ELF-1 (cell line): Measurements from ENCODE around the gene ELK3.
A peak's percentile ranks its signal among the peaks of the same experiment; 100 is the strongest.

Experiments used
- DNase-seq: peaks from one replicate; pipeline ENCODE4 v3.0.0-alpha.2; 2016; ENCODE audit warnings: low read depth, low spot score

The ELK3 gene

DNA sequence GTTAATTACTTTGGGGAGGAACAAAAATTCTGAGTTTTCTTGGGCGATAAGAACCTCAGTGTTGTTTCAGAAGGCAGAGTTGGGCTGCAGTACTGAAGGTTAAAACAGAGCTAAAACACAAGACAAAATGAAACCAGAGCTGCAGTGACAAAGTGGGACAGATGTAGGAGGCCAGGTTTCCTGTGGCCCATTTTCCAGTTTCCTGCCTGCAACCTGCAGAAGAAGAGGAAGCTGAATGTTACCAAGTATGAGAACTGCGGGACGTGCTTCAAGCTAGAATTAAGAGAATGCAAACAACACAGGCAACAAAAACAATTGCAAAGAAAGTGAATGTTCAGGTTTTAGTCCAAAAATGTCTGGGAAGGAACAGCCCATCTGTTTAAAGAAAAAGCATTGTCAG is 17.8 kb downstream of the ELK3 start:
- DNase-seq: no peak

DNA sequence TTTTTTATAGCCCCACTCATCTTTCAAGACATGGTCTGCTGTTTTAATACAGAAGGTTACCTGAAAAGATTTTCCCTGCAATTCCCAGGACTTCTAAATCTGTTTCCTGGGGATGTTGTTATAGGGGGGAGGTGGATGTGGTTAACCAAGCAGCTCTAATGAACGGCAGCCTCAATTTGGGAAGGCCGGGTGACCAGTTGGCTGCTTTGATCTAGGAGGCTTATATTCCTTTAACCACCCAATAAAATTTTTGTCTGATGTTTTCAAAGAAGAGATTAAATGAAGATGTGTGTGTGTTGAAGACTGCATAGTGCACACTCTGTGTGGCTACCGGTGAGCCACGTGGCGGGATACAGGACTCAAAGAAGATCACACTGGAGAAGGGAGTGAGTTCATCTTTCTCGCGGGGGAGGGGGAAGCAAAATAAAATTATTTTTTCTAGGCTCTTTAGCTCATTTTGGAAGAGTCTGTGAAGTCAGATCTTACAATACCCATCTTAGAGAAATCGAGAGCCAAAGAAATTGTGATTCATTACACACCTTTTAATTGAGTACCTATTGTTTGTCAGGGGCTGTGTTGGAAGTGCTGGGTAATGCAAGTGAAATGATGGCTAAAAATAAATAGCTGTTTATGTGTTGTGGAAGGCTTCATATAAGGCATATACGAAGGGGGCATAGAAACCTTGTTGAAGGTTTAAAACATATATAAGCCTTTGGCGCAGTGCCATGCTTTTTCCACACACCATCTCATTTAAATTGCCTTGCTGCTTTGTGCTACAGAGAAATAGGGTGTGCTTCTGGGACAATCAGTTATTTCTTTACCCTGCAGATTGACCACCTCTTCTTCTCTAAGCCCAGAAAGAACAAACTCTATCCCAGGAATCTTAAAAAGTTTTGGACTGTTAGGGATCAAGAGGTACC is 18.5 kb downstream of the ELK3 start:
- DNase-seq: no peak

- no peak for DNase-seq
Observed at GRCh38 chr12:96213869-96214268, 19.7 kb downstream of the ELK3 start.

- DNase-seq: no peak
Observed at GRCh38 chr12:96215919-96216273, 21.7 kb downstream of the ELK3 start.

DNA sequence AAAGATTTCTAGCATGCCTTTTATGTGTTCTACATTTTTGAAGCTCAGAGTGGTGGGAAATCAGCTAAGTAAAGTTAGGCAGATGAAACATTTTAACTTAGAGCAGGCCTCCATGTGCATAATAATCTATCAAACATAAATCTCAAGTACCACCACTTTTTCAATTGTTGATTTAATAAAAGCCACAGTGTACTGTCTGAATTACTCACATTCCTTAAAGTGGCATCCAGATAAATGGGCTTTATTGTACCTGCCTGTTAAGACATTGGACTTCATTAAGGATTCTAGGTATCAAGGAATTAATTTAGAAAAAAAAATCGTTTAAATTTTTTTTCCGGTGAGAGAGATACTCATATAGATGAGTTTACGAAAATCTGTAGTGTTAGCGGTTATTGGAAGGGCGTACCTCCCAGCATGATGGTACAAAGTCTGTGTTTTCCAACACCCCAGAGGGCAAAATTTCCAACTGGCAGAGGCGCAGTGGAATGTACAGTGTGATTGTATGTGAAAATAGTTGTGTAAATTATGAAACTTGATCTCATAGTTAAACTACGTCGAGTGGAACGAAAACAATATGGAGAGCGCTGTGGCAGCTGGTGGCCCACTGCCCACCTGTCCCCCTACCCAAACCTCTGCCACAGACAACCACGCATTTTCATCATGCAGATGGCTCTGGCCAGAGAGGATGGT is 25.0 kb downstream of the ELK3 start:
- DNase-seq: no peak

- DNase-seq: peak; percentile 73
Observed at GRCh38 chr12:96219700-96220206, 25.6 kb downstream of the ELK3 start.

DNA sequence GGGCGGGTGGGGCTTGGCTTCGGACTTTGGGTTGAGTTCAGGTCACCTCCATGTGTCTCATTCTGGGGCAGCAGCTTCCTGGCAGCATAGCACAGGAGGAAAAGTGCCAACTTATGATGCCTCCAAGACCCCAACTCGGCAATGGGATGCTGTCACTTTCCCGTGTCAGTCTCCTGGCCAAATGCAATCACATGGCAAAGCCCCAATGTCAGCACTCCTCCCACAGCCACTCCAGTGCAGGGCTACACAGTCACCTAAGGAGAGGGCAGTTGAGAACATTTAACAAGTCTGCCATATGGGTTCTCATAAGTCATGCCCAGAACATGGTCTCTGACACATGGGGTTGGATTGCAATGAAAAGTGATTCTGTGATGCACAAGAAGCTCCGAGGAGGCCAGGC is 26.7 kb downstream of the ELK3 start:
- DNase-seq: no peak

- no peak for DNase-seq
Observed at GRCh38 chr12:96221391-96221790, 27.2 kb downstream of the ELK3 start.

- DNase-seq: no peak
Observed at GRCh38 chr12:96223411-96224218, 29.4 kb downstream of the ELK3 start.

DNA sequence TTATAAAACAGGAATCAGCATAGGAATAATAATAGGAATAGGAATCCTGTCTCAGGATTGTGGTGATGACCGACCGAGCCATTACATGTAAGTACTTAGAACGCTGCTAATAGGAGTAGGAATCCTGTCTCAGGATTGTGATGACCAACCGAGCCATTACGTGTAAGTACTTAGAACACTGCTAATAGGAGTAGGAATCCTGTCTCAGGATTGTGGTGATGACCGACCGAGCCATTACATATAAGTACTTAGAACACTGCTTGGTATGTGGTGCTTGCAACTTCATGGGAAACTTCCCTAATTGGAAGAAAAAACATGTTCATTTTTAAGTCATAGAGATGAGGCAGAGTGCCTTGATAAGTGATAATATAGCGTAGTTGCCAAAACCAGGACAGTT is 30.0 kb downstream of the ELK3 start:
- DNase-seq: no peak

- no peak for DNase-seq
Observed at GRCh38 chr12:96225044-96225855, 31.1 kb downstream of the ELK3 start.

DNA sequence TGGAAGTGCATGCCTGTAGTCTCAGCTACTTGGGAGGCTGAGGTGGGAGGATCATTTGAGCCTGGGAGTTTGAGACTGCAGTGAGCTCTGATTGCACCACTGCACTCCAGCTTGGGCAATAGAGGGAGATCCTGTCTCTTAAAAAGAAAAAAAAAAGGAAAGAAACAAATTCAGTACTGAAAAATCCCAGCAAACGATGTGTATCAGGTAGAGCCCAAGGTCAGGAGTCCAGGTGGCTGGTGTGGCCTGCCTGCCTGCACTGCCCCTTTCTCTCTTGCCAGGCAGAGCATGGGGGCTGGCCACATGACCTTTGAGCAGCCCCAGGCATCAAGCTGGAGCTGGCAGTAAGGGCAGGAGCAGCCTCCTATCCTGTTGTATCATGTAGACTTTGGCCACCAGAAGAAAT is 31.8 kb downstream of the ELK3 start:
- DNase-seq: no peak

DNA sequence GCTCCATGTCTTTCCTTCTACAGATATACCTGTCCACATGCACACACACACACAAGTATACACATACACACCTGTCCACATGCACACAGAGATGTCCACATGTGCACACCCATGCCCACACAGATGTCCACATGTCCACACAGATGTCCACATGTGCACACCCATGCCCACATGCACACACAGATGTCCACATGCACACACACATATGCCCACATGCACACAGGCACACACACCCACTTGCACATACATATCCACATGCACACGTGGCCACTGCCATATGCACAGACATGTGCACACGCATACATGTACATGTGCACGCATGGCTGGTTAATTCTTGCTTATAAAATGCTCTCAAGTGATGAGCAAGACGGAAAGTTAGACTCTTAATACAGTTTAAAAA is 32.2 kb downstream of the ELK3 start:
- no peak for DNase-seq

- DNase-seq: no peak
Observed at GRCh38 chr12:96226801-96227348, 32.7 kb downstream of the ELK3 start.

- DNase-seq: no peak
Observed at GRCh38 chr12:96227365-96228106, 33.4 kb downstream of the ELK3 start.

- DNase-seq: no peak
Observed at GRCh38 chr12:96228566-96229248, 34.5 kb downstream of the ELK3 start.

- no peak for DNase-seq
Observed at GRCh38 chr12:96230646-96231045, 36.5 kb downstream of the ELK3 start.

DNA sequence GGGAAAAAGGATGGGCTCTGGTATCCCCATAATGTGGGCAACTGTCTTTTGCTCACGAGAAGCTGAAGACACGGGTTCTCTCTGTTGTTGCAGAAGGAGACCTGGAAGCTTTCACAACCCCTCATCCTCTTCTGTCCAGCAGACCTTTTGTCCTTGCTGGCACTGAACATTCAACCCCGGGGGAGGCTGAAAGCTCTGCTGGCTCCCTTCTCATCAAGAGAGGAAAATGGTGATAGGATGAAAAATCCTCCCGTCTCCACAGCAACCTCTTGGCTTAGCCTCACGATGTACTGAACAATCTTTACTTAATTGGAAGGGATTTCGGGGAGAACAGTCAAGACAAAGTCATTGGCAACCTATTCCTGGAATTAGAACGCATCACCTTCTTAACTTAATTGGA is 39.0 kb downstream of the ELK3 start:
- DNase-seq: no peak

GRCh38 chr12:96233939-96234461 is 39.8 kb downstream of the ELK3 start:
- peak; percentile 70 for DNase-seq
